Measurements from ENCODE around the gene DUOXA2.

Gene DUOXA2

GRCh38 chr15:45165536-45165935 is 51.4 kb downstream of the DUOXA2 start:
- DNase-seq: no peak

GRCh38 chr15:45166834-45167630 is 52.9 kb downstream of the DUOXA2 start:
- peak; percentile 89 for DNase-seq

- DNase-seq: no peak
These were observed 53.6 kb downstream of the DUOXA2 start for GRCh38 chr15:45167631-45168205.
